ENCODE data around the gene HPCA. TPM values are rescaled to one million over a fixed set of nuclear protein-coding genes. Genes with fewer than 3 reads are reported as not detected.

HPCA gene
- total RNA-seq, 1 experiment from 2014 or later: 1.2 TPM

DNA sequence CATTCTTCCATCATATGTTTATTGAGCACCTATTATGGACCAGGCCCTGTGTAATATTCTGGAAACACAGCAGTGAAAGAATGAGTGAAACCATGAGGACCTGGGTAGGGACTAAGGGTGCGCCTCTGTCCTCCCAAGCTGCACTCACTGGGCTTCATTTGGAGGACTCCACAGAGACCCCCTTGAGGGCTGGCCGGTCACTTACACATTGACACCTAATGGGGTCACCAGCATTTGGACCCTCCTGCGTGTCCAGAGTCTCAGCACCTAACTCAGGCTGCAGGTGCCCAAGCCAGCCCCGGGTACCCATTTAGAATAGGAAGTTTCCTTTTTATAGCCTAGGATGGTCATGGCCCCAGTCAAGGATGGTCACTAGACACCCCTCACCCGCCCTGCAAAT, 12.8 kb upstream of the HPCA start:
- H3K27ac ChIP-seq (ENCODE audit: insufficient read length, low read depth, low read length): no peak overlapping the region
- peaks cover 5% of the 10 kb centered on the region; the same call in 1 of the 2 replicates for H3K4me1 ChIP-seq (ENCODE audit: insufficient read depth, low read length)
- no peak overlapping the region for H2BK12ac ChIP-seq (ENCODE audit: insufficient read length, low read depth, low read length)
- H3K14ac ChIP-seq (ENCODE audit: insufficient read depth, low read length): no peak overlapping the region
- H2BK5ac ChIP-seq (ENCODE audit: insufficient read length, low read length): no peak overlapping the region
- DNase-seq: no peak
- no peak overlapping the region for H3K23ac ChIP-seq (ENCODE audit: insufficient read length, low read depth, low read length)
- H3K27me3 ChIP-seq (ENCODE audit: insufficient read depth, low read length): peaks cover 21% of the 10 kb centered on the region; the same call in 1 of the 2 replicates
- no peaks in the 10 kb centered on the region for H3K79me1 ChIP-seq (ENCODE audit: insufficient read depth, low read depth, low read length, poor library complexity, severe bottlenecking)
- H3K4me2 ChIP-seq (ENCODE audit: insufficient read depth, insufficient read length, low read length): no peak overlapping the region
- peak overlapping the region in 1 of 2 experiments; percentile 46; a peak in 1 of 5 replicates for H3K4me3 Mint-ChIP-seq
- H2AK5ac ChIP-seq (ENCODE audit: insufficient read length, low read length): no peak overlapping the region
- H3K27ac Mint-ChIP-seq: no peak overlapping the region
- H4K91ac ChIP-seq (ENCODE audit: insufficient read length, low read depth, low read length): no peak overlapping the region
- TF ChIP-seq CTCF (conservative IDR thresholded peaks at IDR 0.05): no peak
- H3K9me3 ChIP-seq (ENCODE audit: control insufficient read depth, low read depth, low read length): no peaks in the 10 kb centered on the region
- no peak overlapping the region for H2BK15ac ChIP-seq (ENCODE audit: low read depth, low read length)
- H3K56ac ChIP-seq (ENCODE audit: insufficient read length, low read depth, low read length): no peak overlapping the region
- H4K5ac ChIP-seq (ENCODE audit: insufficient read length, low read depth, low read length): no peak overlapping the region
- no peak overlapping the region for H3K4ac ChIP-seq (ENCODE audit: low read depth, low read length)
- H3T11ph ChIP-seq (ENCODE audit: low read length): no peak overlapping the region
- no peaks in the 10 kb centered on the region for H3K79me2 ChIP-seq (ENCODE audit: insufficient read depth, low read length)
- H3K9ac ChIP-seq (ENCODE audit: extremely low read depth, insufficient read length, low read length): no peak overlapping the region
- H2BK120ac ChIP-seq (ENCODE audit: low read depth, low read length, poor library complexity, severe bottlenecking): no peak overlapping the region
- peaks cover 44% of the 10 kb centered on the region for H3K27me3 Mint-ChIP-seq (ENCODE audit: low read depth)
- no peak overlapping the region for H4K8ac ChIP-seq (replicated peaks; ENCODE audit: insufficient read length, low read depth, low read length)
- H3K9me3 Mint-ChIP-seq: no peaks in the 10 kb centered on the region
- H3K4me1 Mint-ChIP-seq: peaks cover 48 to 63% of the 10 kb centered on the region in 2 experiments
- peaks cover 4% of the 10 kb centered on the region for H3K23me2 ChIP-seq (ENCODE audit: insufficient read length, low read depth, low read length, poor library complexity, severe bottlenecking)
- H2BK20ac ChIP-seq (ENCODE audit: low read depth, low read length, poor library complexity, severe bottlenecking): no peak overlapping the region
- H4K20me1 ChIP-seq (ENCODE audit: control insufficient read depth, insufficient read depth, insufficient read length): no peaks in the 10 kb centered on the region
- H2AFZ ChIP-seq (ENCODE audit: low read length): no peak overlapping the region
- no peak overlapping the region for H3K18ac ChIP-seq (ENCODE audit: insufficient read length, low read depth, low read length)
- WGBS (ENCODE audit: extremely low coverage, insufficient read length, low lambda C conversion rate): no CpG with 5 or more reads among the region's 5 CpGs
- peaks cover 0 to 4% (median 0%) of the 10 kb centered on the region in 3 experiments; a peak in 5 of 7 replicates for H3K36me3 Mint-ChIP-seq (ENCODE audit: insufficient read depth in 1 of 3, low read depth in 3 of 3)
